Measurements from ENCODE around the gene CYP26C1. TPM values are rescaled to one million over a fixed set of nuclear protein-coding genes. Genes with fewer than 3 reads are reported as not detected.
A peak's percentile ranks its signal among the peaks of the same experiment; 100 is the strongest.

The CYP26C1 gene
- total RNA-seq, 1 donor from 2014 or later = 0.35 TPM

GRCh38 chr10:93115661-93116383, 55.2 kb downstream of the CYP26C1 start:
- H3K9me3 ChIP-seq = no peaks in the 10 kb centered on the region
- no peak overlapping the region for H3K4me3 ChIP-seq
- H3K36me3 ChIP-seq = no peaks in the 10 kb centered on the region
- intact Hi-C loops (cut with DNase I) = no loop called here
- no peak overlapping the region for H3K27ac ChIP-seq
- H3K27me3 ChIP-seq = peaks cover 8% of the 10 kb centered on the region
- peak; percentile 42 for TF ChIP-seq CTCF (IDR thresholded peaks at IDR 0.05)
- ATAC-seq = peak; percentile 92
- peak; percentile 74 for DNase-seq
- no peaks in the 10 kb centered on the region for H3K4me1 ChIP-seq

Other genes with a start within 250 kb of the CYP26C1 start
- 24.9 TPM for gene EXOC6, start 212.3 kb upstream of the CYP26C1 start, total RNA-seq
- not detected for gene CYP26A1, start 13.1 kb downstream of the CYP26C1 start, total RNA-seq

Data from upper lobe of right lung (tissue), 1 donor.